ENCODE measurements around the gene FIGLA. TPM values are rescaled to one million over a fixed set of nuclear protein-coding genes. Genes with fewer than 3 reads are reported as not detected.

FIGLA gene
- total and polyA plus RNA-seq, 2 of the 8 experiments (the other 6 are each of a cell fraction or from before 2014, with no cell fraction given), result not detected

GRCh38 chr2:70820499-70820898 lies 30.1 kb upstream of the FIGLA start, which contains the start of gene CLEC4F:
Gene CLEC4F, minus strand, starts transcription at chr2:70820599. Its CDS starts 76 bp downstream, at chr2:70820523.
- Histone ChIP-seq H2BK12ac (ENCODE audit: low read depth, low read length) (no peak within 1 kb of the TSS), H2BK120ac (replicated peaks; ENCODE audit: low read depth, low read length) (no peak within 1 kb of the TSS), H3K9me3 (ENCODE audit: insufficient read depth in 2 of 2, low read depth in 1 of 2, low read length in 1 of 2) (no peaks in the 10 kb centered on the region), H3K27ac (ENCODE audit: low read depth, low read length) (no peak within 1 kb of the TSS), H4K5ac (ENCODE audit: insufficient read length, low read depth, low read length) (no peak within 1 kb of the TSS), H4K20me1 (replicated peaks in 1 of 2; ENCODE audit: control insufficient read depth in 1 of 2, insufficient read depth in 2 of 2, low read length in 2 of 2) (no peaks in the 10 kb centered on the region), H3K18ac (ENCODE audit: extremely low read depth, low read length) (no peak within 1 kb of the TSS), H3K56ac (replicated peaks; ENCODE audit: insufficient read length, low read depth, low read length) (no peak within 1 kb of the TSS), H3K27me3 (replicated peaks in 1 of 4; ENCODE audit: control insufficient read depth in 3 of 4, extremely low read depth in 1 of 4, insufficient read depth in 3 of 4, low read length in 3 of 4) (no peaks in the 10 kb centered on the region; a peak in 2 of 7 replicates), H3K4me1 (replicated peaks in 1 of 4; ENCODE audit: control insufficient read depth in 3 of 4, insufficient read depth in 4 of 4, low read length in 3 of 4) (no peaks in the 10 kb centered on the region; a peak in 1 of 7 replicates), H3K79me2 (ENCODE audit: control insufficient read depth in 1 of 2, insufficient read depth in 2 of 2, low read length in 2 of 2) (no peaks in the 10 kb centered on the region), H3K79me1 (ENCODE audit: low read depth, low read length) (no peaks in the 10 kb centered on the region), H3K4ac (replicated peaks; ENCODE audit: insufficient read length, low read depth, low read length) (no peak within 1 kb of the TSS), H3K4me3 (ENCODE audit: extremely low read depth in 1 of 4, insufficient read depth in 2 of 4, low read depth in 3 of 4, low read length in 4 of 4) (no peak within 1 kb of the TSS), H2AFZ (ENCODE audit: low read length) (no peak within 1 kb of the TSS; the same call in none of the 2 replicates), H2BK20ac (ENCODE audit: low read length) (no peak within 1 kb of the TSS), H3K23me2 (ENCODE audit: low read depth, low read length) (no peaks in the 10 kb centered on the region), H3K36me3 (ENCODE audit: control insufficient read depth in 2 of 4, insufficient read depth in 4 of 4, low read length in 3 of 4) (no peaks in the 10 kb centered on the region), H3K23ac (ENCODE audit: insufficient read length) (no peak within 1 kb of the TSS), H2BK5ac (ENCODE audit: low read depth, low read length) (no peak within 1 kb of the TSS), H2BK15ac (ENCODE audit: low read length) (no peak within 1 kb of the TSS), H3K9ac (replicated peaks in 1 of 4; ENCODE audit: extremely low read depth in 1 of 4, low read depth in 3 of 4, low read length in 3 of 4) (no peak within 1 kb of the TSS), H3K14ac (ENCODE audit: insufficient read length) (no peak within 1 kb of the TSS), H4K91ac (replicated peaks; ENCODE audit: insufficient read length, low read length) (no peak within 1 kb of the TSS), H3K4me2 (ENCODE audit: insufficient read depth in 1 of 2, low read depth in 2 of 2, low read length in 2 of 2) (no peak within 1 kb of the TSS), H4K8ac (ENCODE audit: extremely low read depth, insufficient read depth, low read length) (peak within 1 kb of the TSS; percentile 7; the same call in 1 of the 2 replicates), H2AK5ac (ENCODE audit: low read depth, low read length) (no peak within 1 kb of the TSS)
- FAIRE-seq (no peak), DNase-seq (ENCODE audit: low read depth in 1 of 2, low spot score in 2 of 2) (no peak)
- POLR2A ChIA-PET (ENCODE audit: partially characterized antibody), result no interaction called here
- CTCF ChIA-PET (ENCODE audit: partially characterized antibody), result interaction anchor here (0.9 to 2.1 kb wide), 5 partner anchors 9 to 41 kb away, joined by 3 to 7 read pairs (median 3); no protein-coding TSS in a partner anchor
- TF ChIP-seq CREB1 (IDR thresholded peaks at IDR 0.05) (no peak), KDM5A (IDR thresholded peaks at IDR 0.05; ENCODE audit: low read length) (no peak), TAF7 (optimal IDR thresholded peaks at IDR 0.05; ENCODE audit: borderline replicate concordance, low read depth, low read length) (no peak), SIX5 (IDR thresholded peaks at IDR 0.05; ENCODE audit: low read depth, low read length) (no peak), TBP (IDR thresholded peaks at IDR 0.05; ENCODE audit: low read depth, low read length) (no peak), MAFK (IDR thresholded peaks at IDR 0.05; ENCODE audit: low read depth, low read length) (no peak), TCF12 (IDR thresholded peaks at IDR 0.05; ENCODE audit: low read depth, low read length) (no peak), HDAC6 (IDR thresholded peaks at IDR 0.05; ENCODE audit: low read depth, low read length) (no peak)
- TF ChIP-seq, protein P1, sequence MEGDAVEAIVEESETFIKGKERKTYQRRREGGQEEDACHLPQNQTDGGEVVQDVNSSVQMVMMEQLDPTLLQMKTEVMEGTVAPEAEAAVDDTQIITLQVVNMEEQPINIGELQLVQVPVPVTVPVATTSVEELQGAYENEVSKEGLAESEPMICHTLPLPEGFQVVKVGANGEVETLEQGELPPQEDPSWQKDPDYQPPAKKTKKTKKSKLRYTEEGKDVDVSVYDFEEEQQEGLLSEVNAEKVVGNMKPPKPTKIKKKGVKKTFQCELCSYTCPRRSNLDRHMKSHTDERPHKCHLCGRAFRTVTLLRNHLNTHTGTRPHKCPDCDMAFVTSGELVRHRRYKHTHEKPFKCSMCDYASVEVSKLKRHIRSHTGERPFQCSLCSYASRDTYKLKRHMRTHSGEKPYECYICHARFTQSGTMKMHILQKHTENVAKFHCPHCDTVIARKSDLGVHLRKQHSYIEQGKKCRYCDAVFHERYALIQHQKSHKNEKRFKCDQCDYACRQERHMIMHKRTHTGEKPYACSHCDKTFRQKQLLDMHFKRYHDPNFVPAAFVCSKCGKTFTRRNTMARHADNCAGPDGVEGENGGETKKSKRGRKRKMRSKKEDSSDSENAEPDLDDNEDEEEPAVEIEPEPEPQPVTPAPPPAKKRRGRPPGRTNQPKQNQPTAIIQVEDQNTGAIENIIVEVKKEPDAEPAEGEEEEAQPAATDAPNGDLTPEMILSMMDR (IDR thresholded peaks at IDR 0.05; ENCODE audit: control extremely low read depth in 1 of 3, insufficient read depth in 1 of 3, low read depth in 1 of 3, low read length in 3 of 3), result no peak
- TF ChIP-seq, protein P2, sequence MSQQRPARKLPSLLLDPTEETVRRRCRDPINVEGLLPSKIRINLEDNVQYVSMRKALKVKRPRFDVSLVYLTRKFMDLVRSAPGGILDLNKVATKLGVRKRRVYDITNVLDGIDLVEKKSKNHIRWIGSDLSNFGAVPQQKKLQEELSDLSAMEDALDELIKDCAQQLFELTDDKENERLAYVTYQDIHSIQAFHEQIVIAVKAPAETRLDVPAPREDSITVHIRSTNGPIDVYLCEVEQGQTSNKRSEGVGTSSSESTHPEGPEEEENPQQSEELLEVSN (IDR thresholded peaks at IDR 0.05), result no peak
- WGBS, 2 experiments (ENCODE audit: extremely low coverage in 1 of 2, insufficient coverage in 1 of 2, insufficient read length in 1 of 2, insufficient replicate concordance in 2 of 2, low coverage in 1 of 2, low lambda C conversion rate in 2 of 2, missing lambda C conversion rate in 1 of 2), result 93% methylated on average over 7 of the region's 7 CpGs; no CpG with 5 or more reads in 1 of the 2 experiments
